Endodermal cell (in vitro differentiated cells): Measurements from ENCODE around the gene MAP2K3. TPM values are rescaled to one million over a fixed set of nuclear protein-coding genes. Genes with fewer than 3 reads are reported as not detected.
"Not testable (repeated sequence)": the region's sequence is repeated elsewhere in the genome, so short reads cannot be mapped to it uniquely, and the experiment has no call there.

Experiments used
- DNase-seq: peaks from one replicate; pipeline ENCODE4 v3.0.0-alpha.2; 2017
- H3K27ac ChIP-seq: 2 replicates; pipeline ENCODE4 v1.5.1; 2013; ENCODE audit warnings: mild to moderate bottlenecking, low read depth, low read length, moderate library complexity
- H3K27me3 ChIP-seq: 2 replicates; pipeline ENCODE4 v1.6.1; 2013; ENCODE audit warnings: mild to moderate bottlenecking, low read length, moderate library complexity; ENCODE audit not compliant: insufficient read depth, control insufficient read depth, poor library complexity, severe bottlenecking
- H3K36me3 ChIP-seq: 2 replicates; pipeline ENCODE4 v1.7.0; 2013; ENCODE audit warnings: mild to moderate bottlenecking, low read length, moderate library complexity; ENCODE audit not compliant: control insufficient read depth, insufficient read depth
- H3K4me1 ChIP-seq: one replicate; pipeline ENCODE4 v1.7.0; 2013; ENCODE audit warnings: low read length; ENCODE audit not compliant: control insufficient read depth, insufficient read depth
- H3K4me3 ChIP-seq: 2 replicates; pipeline ENCODE4 v1.5.1; 2013; ENCODE audit warnings: mild to moderate bottlenecking, low read length, moderate library complexity
- H3K9ac ChIP-seq: 2 replicates; pipeline ENCODE4 v1.6.1; 2013; ENCODE audit warnings: mild to moderate bottlenecking, low read length, moderate library complexity; ENCODE audit not compliant: poor library complexity, severe bottlenecking; ENCODE audit errors: extremely low read depth
- H3K9me3 ChIP-seq: 2 replicates; pipeline ENCODE4 v1.6.1; 2013; ENCODE audit warnings: mild to moderate bottlenecking, low read length, moderate library complexity; ENCODE audit not compliant: control insufficient read depth
- H3K27ac Mint-ChIP-seq: 2 replicates; pipeline ENCODE4 v1.8.0; 2020; ENCODE audit warnings: mixed read lengths
- H3K27me3 Mint-ChIP-seq: 2 replicates; pipeline ENCODE4 v1.8.0; 2021; ENCODE audit warnings: mild to moderate bottlenecking, mixed read lengths; ENCODE audit not compliant: insufficient read depth
- H3K36me3 Mint-ChIP-seq: 2 replicates; pipeline ENCODE4 v1.8.0; 2020; ENCODE audit warnings: low read depth, mixed read lengths
- H3K4me1 Mint-ChIP-seq: 2 replicates; pipeline ENCODE4 v1.8.0; 2020; ENCODE audit warnings: mixed read lengths
- H3K4me3 Mint-ChIP-seq: 2 replicates; pipeline ENCODE4 v1.8.0; 2020; ENCODE audit warnings: mild to moderate bottlenecking, moderate library complexity, mixed read lengths
- H3K9me3 Mint-ChIP-seq: 2 replicates; pipeline ENCODE4 v1.8.0; 2020; ENCODE audit warnings: mild to moderate bottlenecking, mixed read lengths
- WGBS, 2 experiments: methylation state at CpG; one replicate each; pipeline versions ENCODE4 v1.1.5 to v1.1.7; 2013; ENCODE audit warnings: missing lambda C conversion rate in 2 of 2, mixed read lengths in 1 of 2; ENCODE audit not compliant: insufficient coverage in 1 of 2, insufficient read length in 1 of 2; 5-methylcytosine and 5-hydroxymethylcytosine counted together
- total RNA-seq, 2 donors: library from RNA; stranded (reverse); fragmentation: NEBNext Ultra II Directional in 1 of 2; extraction: Animal tissue kit (Norgen Biotek cat#: 25700) in 1 of 2; gene quantifications; 2 replicates in 1 of 2; 3 replicates in 1 of 2; pipeline ENCODE4 v1.2.1, GENCODE V29; 2021

The MAP2K3 gene
- total RNA-seq, 2 donors from 2014 or later = 31.6 to 37.6 TPM

- not testable (repeated sequence) for H3K4me3 ChIP-seq, H3K9ac ChIP-seq, H3K36me3 Mint-ChIP-seq, H3K27ac ChIP-seq, H3K4me1 ChIP-seq, H3K27ac Mint-ChIP-seq, H3K9me3 ChIP-seq, DNase-seq, H3K4me3 Mint-ChIP-seq, H3K36me3 ChIP-seq, H3K27me3 ChIP-seq, H3K27me3 Mint-ChIP-seq, H3K4me1 Mint-ChIP-seq
- WGBS, 2 experiments = 92 to 95% methylated on average over 6 of the region's 6 CpGs
- peaks cover 17% of the 10 kb centered on the region for H3K9me3 Mint-ChIP-seq
These were observed 55.9 kb downstream of the MAP2K3 start for GRCh38 chr17:21340407-21340806.

GRCh38 chr17:21341279-21341678 lies 56.8 kb downstream of the MAP2K3 start:
- not testable (repeated sequence) for H3K9me3 ChIP-seq, H3K27ac Mint-ChIP-seq, H3K4me1 ChIP-seq, H3K27me3 ChIP-seq, H3K36me3 ChIP-seq, DNase-seq, H3K9ac ChIP-seq, H3K4me3 Mint-ChIP-seq, H3K36me3 Mint-ChIP-seq, H3K4me1 Mint-ChIP-seq, H3K27ac ChIP-seq, H3K4me3 ChIP-seq, H3K27me3 Mint-ChIP-seq
- peaks cover 17% of the 10 kb centered on the region for H3K9me3 Mint-ChIP-seq
- 57 to 92% methylated on average over 1 to 2 of the region's 4 CpGs for WGBS, 2 experiments

- not testable (repeated sequence) for H3K27me3 ChIP-seq, H3K27ac Mint-ChIP-seq, H3K36me3 ChIP-seq, H3K4me3 ChIP-seq, H3K4me1 Mint-ChIP-seq, H3K9ac ChIP-seq, H3K27me3 Mint-ChIP-seq, H3K4me3 Mint-ChIP-seq, H3K9me3 ChIP-seq, DNase-seq, H3K27ac ChIP-seq, H3K4me1 ChIP-seq, H3K36me3 Mint-ChIP-seq
- 82 to 86% methylated on average over 3 to 8 of the region's 8 CpGs for WGBS, 2 experiments
- H3K9me3 Mint-ChIP-seq = peaks cover 17% of the 10 kb centered on the region
These were observed 57.5 kb downstream of the MAP2K3 start for GRCh38 chr17:21341925-21342540.

GRCh38 chr17:21343061-21343949 lies 58.8 kb downstream of the MAP2K3 start:
- DNase-seq = peak; percentile 34
- not testable (repeated sequence) for H3K36me3 ChIP-seq, H3K4me3 ChIP-seq, H3K9ac ChIP-seq, H3K36me3 Mint-ChIP-seq, H3K4me1 ChIP-seq, H3K9me3 ChIP-seq, H3K4me1 Mint-ChIP-seq, H3K27me3 Mint-ChIP-seq, H3K27ac ChIP-seq, H3K27ac Mint-ChIP-seq, H3K4me3 Mint-ChIP-seq, H3K27me3 ChIP-seq
- peaks cover 12% of the 10 kb centered on the region for H3K9me3 Mint-ChIP-seq
- WGBS, 2 experiments = 72 to 84% methylated on average over 4 to 10 of the region's 11 CpGs

GRCh38 chr17:21344801-21345200 lies 60.3 kb downstream of the MAP2K3 start:
- not testable (repeated sequence) for H3K9ac ChIP-seq, H3K27ac ChIP-seq, H3K9me3 ChIP-seq, H3K4me3 Mint-ChIP-seq, H3K4me1 Mint-ChIP-seq, H3K27ac Mint-ChIP-seq, H3K4me3 ChIP-seq, H3K36me3 ChIP-seq, H3K27me3 Mint-ChIP-seq, H3K36me3 Mint-ChIP-seq, H3K27me3 ChIP-seq, H3K4me1 ChIP-seq
- 80 to 90% methylated on average over 2 to 3 of the region's 4 CpGs for WGBS, 2 experiments
- H3K9me3 Mint-ChIP-seq = peaks cover 13% of the 10 kb centered on the region
- DNase-seq = peak; percentile 36
